GM10266 (cell line): Measurements from ENCODE around the gene CYP27A1.

ENCODE experiments used
- DNase-seq: peaks from one replicate; pipeline ENCODE4 v3.0.0; 2012; ENCODE audit errors: extremely low spot score
- CTCF ChIP-seq: IDR thresholded peaks from 2 replicates; pipeline ENCODE4 v1.5.1; 2012; ENCODE audit warnings: mild to moderate bottlenecking, low read depth; ENCODE audit not compliant: control insufficient read depth, insufficient read depth; ENCODE audit errors: missing control alignments

The CYP27A1 gene

DNA sequence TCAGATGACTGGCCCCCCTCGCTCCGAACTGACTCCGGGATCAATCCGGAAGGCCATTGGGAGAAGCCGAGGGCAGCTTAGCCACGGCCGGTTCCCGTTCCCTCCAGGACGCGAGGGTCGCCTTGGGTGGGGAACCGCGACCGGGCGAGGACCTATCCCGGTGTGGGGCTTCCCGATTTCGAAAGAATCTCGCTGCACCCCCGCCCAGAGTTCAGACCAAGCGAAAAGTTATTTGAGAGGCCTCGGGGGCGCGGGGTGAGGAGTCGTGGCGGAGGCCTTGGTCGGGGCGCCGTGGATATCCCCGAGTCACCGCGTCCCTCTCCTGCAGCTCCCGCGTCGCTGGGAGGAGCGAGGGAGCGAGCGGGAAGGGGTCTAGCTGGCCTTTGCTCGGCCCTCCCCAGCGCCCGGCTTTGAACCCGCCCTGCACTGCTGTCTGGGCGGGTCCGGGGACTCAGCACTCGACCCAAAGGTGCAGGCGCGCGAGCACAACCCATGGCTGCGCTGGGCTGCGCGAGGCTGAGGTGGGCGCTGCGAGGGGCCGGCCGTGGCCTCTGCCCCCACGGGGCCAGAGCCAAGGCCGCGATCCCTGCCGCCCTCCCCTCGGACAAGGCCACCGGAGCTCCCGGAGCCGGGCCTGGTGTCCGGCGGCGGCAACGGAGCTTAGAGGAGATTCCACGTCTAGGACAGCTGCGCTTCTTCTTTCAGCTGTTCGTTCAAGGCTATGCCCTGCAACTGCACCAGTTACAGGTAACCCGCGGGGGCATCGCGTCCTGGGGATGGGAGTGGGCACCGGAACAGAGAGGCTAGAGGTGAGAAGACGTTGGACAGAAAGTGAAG lies at the start of gene CYP27A1:
Gene CYP27A1 (plus strand): TSS at position 457 of the 837 bp plus-strand sequence. CDS start 36 bp downstream, at position 493.
- TF ChIP-seq CTCF, result no peak
- DNase-seq, result no peak

DNA sequence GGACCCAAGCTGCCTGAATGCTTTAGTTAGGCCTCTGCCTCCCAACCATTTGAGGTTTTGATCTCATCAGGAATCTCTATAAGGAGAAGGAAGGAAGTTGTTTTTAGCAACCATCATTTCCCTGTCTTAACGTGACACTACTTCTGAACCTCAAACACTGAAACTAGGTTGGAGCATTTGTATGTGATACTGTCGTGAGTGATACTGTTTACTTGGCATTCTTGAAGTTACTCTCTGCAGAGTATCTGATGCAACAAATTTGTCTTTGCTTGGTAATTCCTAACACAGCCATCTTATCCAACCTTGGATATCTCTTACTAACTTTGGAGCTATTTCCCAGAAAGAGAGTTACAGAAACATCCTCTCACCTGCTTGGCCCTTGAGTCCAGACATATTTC lies 49.2 kb upstream of the CYP27A1 start:
- TF ChIP-seq CTCF, result no peak
- no peak for DNase-seq

GRCh38 chr2:218733171-218734021 lies 48.6 kb upstream of the CYP27A1 start:
- TF ChIP-seq CTCF, result no peak
- peak; percentile 52 for DNase-seq

GRCh38 chr2:218734190-218734975 lies 47.6 kb upstream of the CYP27A1 start:
- no peak for DNase-seq
- TF ChIP-seq CTCF, result no peak

DNA sequence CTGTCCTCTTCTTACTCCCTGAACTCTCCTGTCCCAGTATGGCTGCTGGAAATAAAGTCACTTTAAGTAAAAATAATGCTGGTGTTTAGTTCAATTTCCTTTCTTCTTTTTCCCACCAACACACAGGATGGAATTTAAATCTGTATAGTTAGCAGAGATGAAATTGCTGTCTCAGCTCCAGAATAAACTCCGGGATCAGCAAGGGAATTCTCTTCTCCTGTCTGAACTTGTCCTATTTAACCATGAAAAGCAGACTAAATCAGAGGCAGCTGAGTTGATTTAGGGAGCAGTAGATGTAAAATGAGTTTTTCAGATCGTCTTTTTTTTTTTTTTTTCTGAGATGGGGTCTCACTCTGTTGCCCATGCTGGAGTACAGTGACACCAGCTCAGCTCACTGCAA lies 45.4 kb upstream of the CYP27A1 start:
- TF ChIP-seq CTCF, result no peak

DNA sequence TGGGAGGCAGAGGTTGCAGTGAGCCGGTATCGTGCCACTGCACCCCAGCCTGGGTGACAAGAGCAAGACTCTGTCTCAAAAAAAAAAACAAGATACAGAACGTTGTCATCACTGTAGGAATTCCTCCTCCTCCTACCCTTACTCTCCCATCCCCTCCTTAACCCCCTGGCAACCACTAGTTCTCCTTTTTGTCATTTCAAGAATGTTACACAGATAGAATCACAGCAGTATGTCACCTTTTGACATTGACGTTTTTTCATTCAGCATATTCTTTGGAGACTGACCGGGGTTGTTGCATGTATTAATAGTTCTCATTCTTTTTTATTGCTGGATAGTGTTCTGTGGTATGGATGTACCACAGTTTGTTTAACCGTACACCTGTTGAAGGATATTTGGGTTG lies 38.9 kb upstream of the CYP27A1 start:
- peak; percentile 51 for DNase-seq
- TF ChIP-seq CTCF, result no peak

More for the DNA sequence above, 45.4 kb upstream of the CYP27A1 start:
- DNase-seq, result no peak
